ENCODE data around the gene CNTNAP2. TPM values are rescaled to one million over a fixed set of nuclear protein-coding genes. Genes with fewer than 3 reads are reported as not detected.

CNTNAP2 gene
- total RNA-seq, 1 experiment from 2014 or later: 64.5 TPM

GRCh38 chr7:147276783-147277370 is 1160.3 kb downstream of the CNTNAP2 start:
- H3K4me3 Mint-ChIP-seq: no peak overlapping the region
- WGBS (ENCODE audit: extremely low coverage, insufficient read length, low lambda C conversion rate): no CpG with 5 or more reads among the region's 6 CpGs

More at GRCh38 chr7:147276783-147277370, 1160.3 kb downstream of the CNTNAP2 start:
- no peak overlapping the region for H2BK120ac ChIP-seq (ENCODE audit: low read depth, low read length, poor library complexity, severe bottlenecking)
- no peak overlapping the region for H3K4ac ChIP-seq (ENCODE audit: low read depth, low read length)
- H4K5ac ChIP-seq (ENCODE audit: insufficient read length, low read depth, low read length): no peak overlapping the region
- H3K9ac ChIP-seq (ENCODE audit: extremely low read depth, insufficient read length, low read length): no peak overlapping the region
- no peaks in the 10 kb centered on the region for H3K79me1 ChIP-seq (ENCODE audit: insufficient read depth, low read depth, low read length, poor library complexity, severe bottlenecking)
- H3K23me2 ChIP-seq (ENCODE audit: insufficient read length, low read depth, low read length, poor library complexity, severe bottlenecking): no peaks in the 10 kb centered on the region
- no peaks in the 10 kb centered on the region for H3K27me3 ChIP-seq (ENCODE audit: insufficient read depth, low read length)
- no peak for DNase-seq
- H3K56ac ChIP-seq (ENCODE audit: insufficient read length, low read depth, low read length): no peak overlapping the region
- H3K23ac ChIP-seq (ENCODE audit: insufficient read length, low read depth, low read length): no peak overlapping the region
- no peak overlapping the region for H3K27ac ChIP-seq (ENCODE audit: insufficient read length, low read depth, low read length)
- H3K27me3 Mint-ChIP-seq (ENCODE audit: low read depth): no peaks in the 10 kb centered on the region
- peaks cover 6 to 8% of the 10 kb centered on the region in 2 experiments for H3K4me1 Mint-ChIP-seq
- H3K9me3 Mint-ChIP-seq: peaks cover 2 to 3% of the 10 kb centered on the region in 2 experiments; a peak in 1 of 5 replicates
- H3K14ac ChIP-seq (ENCODE audit: insufficient read depth, low read length): no peak overlapping the region
- no peak overlapping the region for H2AK5ac ChIP-seq (ENCODE audit: insufficient read length, low read length)
- H4K8ac ChIP-seq (replicated peaks; ENCODE audit: insufficient read length, low read depth, low read length): no peak overlapping the region
- no peak overlapping the region for H2BK12ac ChIP-seq (ENCODE audit: insufficient read length, low read depth, low read length)
- no peak for TF ChIP-seq CTCF (conservative IDR thresholded peaks at IDR 0.05)
- no peaks in the 10 kb centered on the region for H3K9me3 ChIP-seq (ENCODE audit: control insufficient read depth, low read depth, low read length)
- H2BK20ac ChIP-seq (ENCODE audit: low read depth, low read length, poor library complexity, severe bottlenecking): no peak overlapping the region
- no peak overlapping the region for H4K91ac ChIP-seq (ENCODE audit: insufficient read length, low read depth, low read length)
- H4K20me1 ChIP-seq (ENCODE audit: control insufficient read depth, insufficient read depth, insufficient read length): no peaks in the 10 kb centered on the region
- no peaks in the 10 kb centered on the region; a peak in 1 of 7 replicates for H3K36me3 Mint-ChIP-seq (ENCODE audit: insufficient read depth in 1 of 3, low read depth in 3 of 3)
- H3K4me1 ChIP-seq (ENCODE audit: insufficient read depth, low read length): no peaks in the 10 kb centered on the region
- H2BK15ac ChIP-seq (ENCODE audit: low read depth, low read length): no peak overlapping the region
- H2BK5ac ChIP-seq (ENCODE audit: insufficient read length, low read length): no peak overlapping the region
- H3K18ac ChIP-seq (ENCODE audit: insufficient read length, low read depth, low read length): no peak overlapping the region
- no peaks in the 10 kb centered on the region for H3K79me2 ChIP-seq (ENCODE audit: insufficient read depth, low read length)
- H3K4me2 ChIP-seq (ENCODE audit: insufficient read depth, insufficient read length, low read length): no peak overlapping the region
- no peak overlapping the region for H2AFZ ChIP-seq (ENCODE audit: low read length)
- no peak overlapping the region for H3T11ph ChIP-seq (ENCODE audit: low read length)
- H3K27ac Mint-ChIP-seq: no peak overlapping the region
